Stimulated activated CD4-positive, alpha-beta T cell treated with anti-CD3 and anti-CD28 coated beads, Interleukin-2, amount 100 ng/mL, for 24 hours (primary cell): ENCODE data around the gene DDR2.

Experiments used
- DNase-seq, 2 donors: peaks; one replicate each; pipeline ENCODE4 v3.0.0-alpha.2; 2020

The DDR2 gene

DNA sequence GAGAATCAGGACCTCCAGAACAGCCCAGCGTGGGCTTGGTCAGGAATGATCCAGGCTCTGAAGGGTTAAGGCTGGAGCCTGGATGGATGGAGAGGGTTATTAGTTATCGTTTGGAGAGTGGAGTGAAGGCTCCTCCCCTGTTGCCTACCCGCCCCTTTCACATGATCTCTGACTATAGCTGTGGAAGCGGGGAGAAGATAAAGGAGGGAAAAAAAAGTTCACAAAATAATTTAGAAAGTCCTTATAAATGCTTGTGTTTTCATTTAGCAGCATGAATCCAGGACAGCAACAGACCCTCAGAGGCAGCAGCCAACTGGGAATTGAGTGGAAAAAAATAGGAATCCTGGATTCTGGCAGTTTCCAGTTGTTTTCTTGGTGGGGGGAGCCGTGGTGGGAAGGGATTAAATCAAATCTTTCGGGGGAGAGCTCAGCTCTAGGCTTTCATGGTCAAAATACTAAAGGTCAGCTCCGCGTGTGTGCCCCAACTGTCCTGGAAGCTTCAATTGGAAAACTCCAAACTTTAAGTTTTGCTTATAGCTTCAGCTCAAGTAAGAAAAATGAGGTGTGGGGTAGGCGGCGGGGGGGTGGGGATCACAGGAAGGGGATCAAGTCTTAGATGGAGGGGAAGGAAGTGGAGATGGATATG lies 595 bp upstream of the DDR2 start:
- DNase-seq = no peak

GRCh38 chr1:162632698-162633080 lies 425 bp downstream of the DDR2 start:
- no peak for DNase-seq

DNA sequence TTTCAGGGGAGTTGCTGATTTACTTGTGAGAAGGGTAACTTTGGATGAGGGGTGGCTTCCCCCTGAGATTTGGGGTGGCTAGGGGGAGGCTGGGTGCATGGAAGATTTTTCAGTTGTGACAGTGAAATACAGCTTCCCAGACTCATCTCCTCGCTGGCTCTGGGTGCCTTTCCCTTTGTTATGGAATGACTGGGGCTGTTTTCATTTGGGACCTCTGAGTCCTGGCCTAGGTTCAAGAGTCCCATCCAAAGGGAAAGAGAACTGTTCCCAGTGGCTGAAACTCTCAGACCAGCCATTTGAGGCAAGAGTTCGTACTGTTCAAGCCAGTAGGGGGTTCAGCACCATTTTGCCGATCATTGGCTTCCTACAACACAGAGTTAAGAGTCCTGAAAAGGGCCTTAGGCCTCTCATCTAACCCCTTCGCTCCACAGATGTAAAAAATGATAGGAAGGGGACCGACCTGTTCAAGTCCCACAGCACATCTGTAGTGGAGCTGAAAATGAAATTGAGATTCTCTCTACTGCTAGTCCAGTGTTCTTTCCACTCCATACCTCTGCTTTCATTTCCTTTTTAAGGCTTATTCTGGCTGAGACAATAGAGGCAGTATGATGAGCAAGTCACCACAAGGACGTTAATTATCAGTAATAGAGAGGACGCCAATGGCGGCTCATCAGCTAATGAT lies 958 bp downstream of the DDR2 start:
- DNase-seq = no peak

DNA sequence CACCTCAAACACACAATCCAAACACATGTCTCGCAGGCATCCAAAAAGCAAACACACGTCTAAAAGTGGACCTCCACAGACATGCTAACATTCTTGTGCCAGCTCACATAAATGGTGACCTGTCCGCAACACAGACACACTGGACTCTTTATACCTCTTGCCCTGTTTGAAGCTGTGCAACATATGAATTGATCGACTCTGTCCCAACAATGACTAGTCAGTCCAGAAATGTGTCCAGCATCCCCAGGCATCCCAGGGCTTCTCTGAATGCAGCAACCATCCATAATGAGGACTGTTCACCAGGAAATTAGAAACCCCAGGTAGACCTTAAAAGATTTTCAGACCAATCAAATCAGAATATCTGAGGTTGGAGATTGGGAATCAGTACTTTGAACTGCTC lies 3.2 kb downstream of the DDR2 start:
- no peak for DNase-seq

- DNase-seq = no peak
Measured at GRCh38 chr1:162639718-162640117, 7.5 kb downstream of the DDR2 start.

- DNase-seq = no peak
Measured at GRCh38 chr1:162641114-162641513, 8.8 kb downstream of the DDR2 start.

- no peak for DNase-seq
Measured at GRCh38 chr1:162644986-162645314, 12.7 kb downstream of the DDR2 start.

GRCh38 chr1:162645666-162646065 lies 13.4 kb downstream of the DDR2 start:
- no peak for DNase-seq

DNA sequence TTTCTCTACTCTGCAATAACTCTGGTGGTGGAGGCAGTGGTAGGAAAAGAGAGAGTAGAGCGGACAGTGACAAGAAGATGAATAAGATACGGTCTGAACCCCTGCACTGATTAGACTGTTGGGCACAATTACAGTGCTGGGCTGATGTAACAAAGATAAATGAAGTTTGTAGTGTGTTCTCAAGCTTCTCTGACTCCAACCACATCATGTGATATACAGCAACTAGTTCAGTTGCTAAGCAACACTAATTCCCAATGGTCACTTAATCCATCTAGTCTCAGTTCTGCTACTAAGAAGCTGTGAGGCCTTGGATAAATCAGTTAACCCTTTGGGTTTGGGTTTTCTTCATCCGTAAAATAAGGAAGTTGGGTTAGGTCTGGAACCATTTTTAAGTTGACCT lies 17.3 kb downstream of the DDR2 start:
- no peak for DNase-seq

- no peak for DNase-seq
Measured at GRCh38 chr1:162654915-162655620, 22.8 kb downstream of the DDR2 start.

DNA sequence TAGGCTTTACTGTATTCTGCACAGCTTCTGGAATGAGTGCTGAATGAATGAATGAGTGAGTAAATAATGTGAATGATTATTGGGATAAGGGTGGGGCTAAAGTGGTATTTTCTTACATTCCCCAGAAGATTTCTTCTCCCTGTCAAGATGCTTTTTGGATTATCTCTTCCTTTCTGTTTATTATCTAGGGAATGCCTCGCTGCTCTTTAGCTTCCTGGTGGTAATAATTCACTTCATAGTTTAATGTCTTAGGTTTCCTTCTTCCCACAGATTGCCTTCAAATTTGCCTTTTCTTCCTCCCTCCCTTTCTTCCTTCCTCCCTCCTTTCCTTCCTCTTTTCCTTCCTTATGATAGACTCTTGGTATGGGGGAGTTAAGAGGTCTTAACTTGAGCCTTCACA lies 24.0 kb downstream of the DDR2 start:
- DNase-seq = no peak

- no peak for DNase-seq
Measured at GRCh38 chr1:162660574-162660973, 28.3 kb downstream of the DDR2 start.

DNA sequence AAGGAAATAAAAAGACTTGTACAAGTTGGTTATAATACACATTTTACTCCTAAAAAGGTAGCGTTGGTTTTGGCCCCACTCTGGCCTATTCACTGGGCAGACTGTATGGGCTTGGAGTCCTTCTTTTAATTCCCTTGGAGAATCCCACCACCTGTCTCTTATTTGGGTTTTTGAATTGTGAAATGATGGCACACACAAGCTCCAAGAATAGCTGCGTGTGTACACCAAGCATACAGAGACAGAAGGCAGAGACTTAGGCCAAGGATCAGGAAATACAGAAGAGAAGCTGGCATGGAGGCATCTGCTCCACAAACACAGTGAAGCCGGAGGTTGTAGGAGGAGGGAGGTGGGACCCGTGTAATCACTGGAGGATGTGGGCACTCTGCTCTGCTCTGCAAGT lies 29.1 kb downstream of the DDR2 start:
- no peak for DNase-seq

DNA sequence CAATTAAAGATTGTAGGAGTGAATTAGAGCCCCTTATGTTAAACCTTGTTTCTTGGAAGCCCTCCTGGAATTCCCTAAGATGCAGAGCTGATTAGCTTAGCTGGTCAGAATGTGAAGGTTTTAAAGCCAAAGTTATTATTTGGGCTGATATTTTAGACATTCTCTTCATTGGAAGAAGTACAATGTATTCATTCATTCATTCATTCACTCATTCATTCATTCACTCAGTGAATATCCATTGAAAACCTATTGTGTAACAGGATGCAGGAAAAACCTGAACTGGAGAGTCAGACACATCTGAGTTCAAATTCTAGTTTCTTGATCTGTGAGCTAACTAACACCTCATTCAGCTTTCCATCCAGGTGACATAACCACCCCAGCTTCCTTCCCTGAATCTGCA lies 29.7 kb downstream of the DDR2 start:
- no peak for DNase-seq

DNA sequence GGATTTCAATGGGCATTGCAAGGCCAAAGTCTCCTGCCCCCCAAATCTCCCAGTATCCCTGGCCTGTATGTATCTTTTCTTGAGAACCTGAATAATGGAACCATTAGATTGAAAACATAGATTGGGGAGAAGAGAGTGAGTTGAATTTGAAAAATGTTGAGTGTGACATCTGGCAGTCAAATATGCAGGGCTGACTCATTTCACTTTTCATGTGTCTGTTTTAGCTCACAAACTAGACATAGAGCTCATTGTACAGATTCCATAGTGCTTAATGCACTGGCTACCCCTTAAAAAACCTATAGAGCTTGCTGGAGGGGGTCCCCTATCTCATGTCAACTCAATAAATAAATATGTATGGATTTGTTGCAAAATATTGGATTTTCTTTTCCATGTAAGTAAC lies 30.8 kb downstream of the DDR2 start:
- no peak for DNase-seq

GRCh38 chr1:162663589-162664106 lies 31.4 kb downstream of the DDR2 start:
- DNase-seq = no peak

DNA sequence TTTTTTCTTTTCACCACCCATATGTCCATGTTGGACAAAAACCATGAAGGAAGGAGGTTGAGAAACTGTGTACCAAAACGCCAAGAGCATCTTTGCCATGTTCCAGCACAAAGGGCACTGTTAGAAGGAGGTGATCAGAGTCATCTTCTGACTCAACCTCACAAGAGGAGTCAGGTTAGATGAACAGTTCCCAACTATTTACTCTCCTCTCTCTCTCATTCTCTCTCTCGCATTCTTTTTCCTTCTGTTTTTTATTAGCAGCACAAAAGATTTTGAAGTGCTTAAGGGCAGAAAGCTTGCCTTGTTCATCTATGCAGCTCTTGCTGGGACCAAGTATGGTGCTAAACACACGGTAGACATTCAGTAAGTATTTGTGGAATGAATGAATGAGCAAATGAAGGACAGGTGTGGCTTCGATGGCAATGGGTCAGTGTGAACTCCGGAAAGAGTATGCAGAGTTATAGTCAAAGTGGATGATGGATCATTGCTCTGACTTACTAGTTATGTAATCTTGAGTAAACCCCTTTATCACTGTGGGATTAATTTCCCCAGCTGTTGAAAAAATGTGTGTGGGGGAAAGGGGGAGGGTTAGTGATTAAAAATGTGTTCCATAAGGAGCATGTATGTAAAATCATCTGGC lies 33.9 kb downstream of the DDR2 start:
- DNase-seq = no peak

DNA sequence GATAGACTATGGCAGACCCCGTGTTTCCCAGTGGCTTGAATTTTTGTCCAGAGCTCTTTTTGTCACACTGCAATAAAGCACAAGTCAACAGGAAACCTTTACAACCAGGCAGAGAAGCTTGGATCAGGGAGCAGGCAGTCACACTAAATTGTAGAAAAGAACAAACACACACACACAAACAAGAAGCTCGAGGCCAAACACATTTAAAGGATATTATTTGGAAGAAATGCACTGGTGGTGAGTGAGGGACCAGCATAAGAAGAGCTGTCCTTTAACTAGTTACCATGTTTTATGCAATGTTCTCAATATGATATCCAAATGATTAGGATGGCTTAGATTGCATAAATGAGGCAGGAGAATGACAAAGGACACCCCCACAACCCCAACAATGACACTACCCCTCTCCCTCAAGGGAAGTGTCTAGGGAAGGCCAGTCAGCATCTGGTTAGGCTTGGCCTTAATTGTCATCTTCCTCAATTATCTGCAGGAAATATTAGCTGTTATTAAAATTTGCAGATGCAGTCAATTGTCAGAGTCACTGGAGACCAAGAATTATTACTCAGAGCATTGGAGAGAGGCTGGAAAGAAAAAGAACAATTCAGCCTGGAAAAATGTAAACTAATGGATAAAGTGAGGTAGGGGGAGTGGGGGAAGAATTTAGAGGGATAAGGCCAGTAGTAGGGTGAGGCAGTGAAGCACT lies 35.3 kb downstream of the DDR2 start:
- no peak for DNase-seq

GRCh38 chr1:162670928-162671663 lies 38.8 kb downstream of the DDR2 start:
- DNase-seq = no peak

GRCh38 chr1:162671664-162672410 lies 39.6 kb downstream of the DDR2 start:
- DNase-seq = no peak

DNA sequence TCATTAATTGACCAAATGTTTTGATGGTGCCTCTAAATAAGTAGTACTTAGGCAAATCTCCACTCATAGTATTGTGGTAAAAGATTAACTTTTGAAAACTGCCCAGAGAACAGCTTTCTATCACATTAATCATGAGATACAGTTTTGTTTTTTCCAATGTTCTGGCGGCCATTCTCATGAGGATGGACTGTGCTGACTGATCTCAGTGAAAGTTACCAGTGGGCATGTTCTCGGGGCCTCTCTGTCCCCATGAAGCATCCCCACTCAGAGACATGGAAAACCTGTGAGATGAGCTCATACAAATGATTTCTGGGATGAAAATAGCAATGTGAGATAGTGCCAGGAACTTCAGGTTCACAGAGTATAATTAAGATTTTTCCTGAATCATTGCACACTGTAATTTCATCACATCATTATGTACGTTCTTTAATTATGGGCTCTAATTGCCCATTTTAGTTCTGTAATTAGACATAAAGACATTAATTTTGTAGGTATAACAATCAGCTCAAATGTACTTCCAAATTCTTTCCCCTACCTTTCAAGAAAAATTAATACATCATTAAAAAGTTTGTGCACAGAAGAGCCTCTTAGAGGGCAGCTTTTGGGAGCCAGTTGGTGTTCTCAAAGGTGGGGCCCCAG lies 40.5 kb downstream of the DDR2 start:
- no peak for DNase-seq
